Smooth muscle cell (in vitro differentiated cells): ENCODE results near the gene SYTL2. TPM values are rescaled to one million over a fixed set of nuclear protein-coding genes. Genes with fewer than 3 reads are reported as not detected.

Experiments
- DNase-seq: peaks from one replicate; lab custom pipeline; 2025; ENCODE audit not compliant: unreplicated experiment; lab: John Stamatoyannopoulos, UW
- H2AFZ ChIP-seq: fragments of 200-600 bp; sonication (generic); 2 replicates; pipeline ENCODE4 v1.6.0; 2016; ENCODE audit warnings: antibody characterized with exemption, low read depth, mild to moderate bottlenecking
- H3F3A ChIP-seq: fragments of 200-600 bp; sonication (generic); 2 replicates; pipeline ENCODE4 v1.6.0; 2017; ENCODE audit warnings: antibody characterized with exemption, low read depth
- H3K27ac ChIP-seq: fragments of 200-600 bp; sonication (generic); 2 replicates; pipeline ENCODE4 v1.5.1; 2016; ENCODE audit warnings: low read depth, mild to moderate bottlenecking
- H3K27me3 ChIP-seq: fragments of 200-600 bp; sonication (generic); 2 replicates; pipeline ENCODE4 v1.6.1; 2016; ENCODE audit warnings: low read depth, mild to moderate bottlenecking
- H3K36me3 ChIP-seq: fragments of 200-600 bp; sonication (generic); 2 replicates; pipeline ENCODE4 v1.5.1; 2016; ENCODE audit warnings: low read depth
- H3K4me1 ChIP-seq: fragments of 200-600 bp; sonication (generic); 2 replicates; pipeline ENCODE4 v1.5.1; 2016; ENCODE audit warnings: low read depth
- H3K4me2 ChIP-seq: fragments of 200-600 bp; sonication (generic); 2 replicates; pipeline ENCODE4 v1.6.0; 2016; ENCODE audit warnings: mild to moderate bottlenecking
- H3K4me3 ChIP-seq: fragments of 200-600 bp; sonication (generic); 2 replicates; pipeline ENCODE4 v1.5.1; 2016; ENCODE audit warnings: mild to moderate bottlenecking
- H3K79me2 ChIP-seq: fragments of 200-600 bp; sonication (generic); 2 replicates; pipeline ENCODE4 v1.6.0; 2016; ENCODE audit warnings: low read depth, mild to moderate bottlenecking
- H3K9ac ChIP-seq: fragments of 200-600 bp; sonication (generic); 2 replicates; pipeline ENCODE4 v1.6.0; 2016; ENCODE audit warnings: low read depth
- H3K9me3 ChIP-seq: fragments of 200-600 bp; sonication (generic); replicated peaks from 2 replicates; pipeline ENCODE4 v1.5.1; 2016; ENCODE audit warnings: low read depth
- H4K20me1 ChIP-seq: fragments of 200-600 bp; sonication (generic); 2 replicates; pipeline ENCODE4 v1.6.0; 2016; ENCODE audit warnings: low read depth
- CTCF ChIP-seq: fragments of 200-600 bp; sonication (generic); IDR thresholded peaks from 2 replicates; pipeline ENCODE4 v1.5.1; 2017; ENCODE audit warnings: borderline replicate concordance, mild to moderate bottlenecking, antibody characterized with exemption; ENCODE audit not compliant: insufficient read depth, poor library complexity, severe bottlenecking
- WGBS: methylation state at CpG from one replicate; pipeline ENCODE4 v1.1.7; 2016; ENCODE audit warnings: low lambda C conversion rate; 5-methylcytosine and 5-hydroxymethylcytosine counted together
- polyA plus RNA-seq: library from polyadenylated mRNA; unstranded; fragments of >200 nt; fragmentation: Nextera tagmentation; extraction: Ambion mirVana; gene quantifications from 2 replicates; pipeline ENCODE4 v1.2.1, GENCODE V29; 2016
- total RNA-seq: library from RNA; depleted of rRNA; stranded (reverse); fragments of >200 nt; gene quantifications from 2 replicates; pipeline ENCODE4 v1.2.3, GENCODE V29; 2014

The SYTL2 gene
- total and polyA plus RNA-seq, 2 experiments from 2014 or later, result 10.4 to 50.7 TPM

- Histone ChIP-seq H3K9me3 (no peaks in the 10 kb centered on the region), H3K27ac (no peak overlapping the region), H3K36me3 (no peaks in the 10 kb centered on the region), H3K4me1 (peaks cover 4% of the 10 kb centered on the region), H3K4me3 (no peak overlapping the region), H3K9ac (no peak overlapping the region), H4K20me1 (no peaks in the 10 kb centered on the region), H3K27me3 (no peaks in the 10 kb centered on the region), H2AFZ (no peak overlapping the region), H3F3A (peaks cover 3% of the 10 kb centered on the region), H3K4me2 (no peak overlapping the region), H3K79me2 (no peaks in the 10 kb centered on the region)
- no peak for DNase-seq
- 95% methylated on average over 2 of the region's 2 CpGs for WGBS
- TF ChIP-seq CTCF, result no peak
Observed at GRCh38 chr11:85848556-85848955, 37.6 kb upstream of the SYTL2 start.

GRCh38 chr11:85848006-85848405 is 37.1 kb upstream of the SYTL2 start:
- no peaks in the 10 kb centered on the region for H4K20me1 ChIP-seq
- H2AFZ ChIP-seq, result no peak overlapping the region
- H3K79me2 ChIP-seq, result no peaks in the 10 kb centered on the region
- 67% methylated on average over 3 of the region's 3 CpGs for WGBS
- H3K27me3 ChIP-seq, result no peaks in the 10 kb centered on the region
- no peak overlapping the region for H3K27ac ChIP-seq
- H3F3A ChIP-seq, result peaks cover 3% of the 10 kb centered on the region
- no peak for DNase-seq
- H3K4me3 ChIP-seq, result no peak overlapping the region
- H3K9me3 ChIP-seq, result no peaks in the 10 kb centered on the region
- no peak overlapping the region for H3K9ac ChIP-seq
- peaks cover 4% of the 10 kb centered on the region for H3K4me1 ChIP-seq
- no peak for TF ChIP-seq CTCF
- H3K4me2 ChIP-seq, result no peak overlapping the region
- no peaks in the 10 kb centered on the region for H3K36me3 ChIP-seq

- H3K27me3 ChIP-seq, result no peaks in the 10 kb centered on the region
- no peaks in the 10 kb centered on the region for H3K79me2 ChIP-seq
- no peak overlapping the region for H2AFZ ChIP-seq
- TF ChIP-seq CTCF, result no peak
- no peak overlapping the region for H3K9ac ChIP-seq
- H3F3A ChIP-seq, result peaks cover 3% of the 10 kb centered on the region
- no peaks in the 10 kb centered on the region for H3K9me3 ChIP-seq
- no peak overlapping the region for H3K4me3 ChIP-seq
- H3K27ac ChIP-seq, result no peak overlapping the region
- H3K36me3 ChIP-seq, result no peaks in the 10 kb centered on the region
- peaks cover 4% of the 10 kb centered on the region for H3K4me1 ChIP-seq
- no peaks in the 10 kb centered on the region for H4K20me1 ChIP-seq
- H3K4me2 ChIP-seq, result no peak overlapping the region
- DNase-seq, result no peak
Observed at GRCh38 chr11:85847436-85847835, 36.5 kb upstream of the SYTL2 start.

GRCh38 chr11:85845124-85845631 is 34.2 kb upstream of the SYTL2 start:
- H3K9ac ChIP-seq, result no peak overlapping the region
- WGBS, result 97% methylated on average over 1 of the region's 1 CpG
- no peak for DNase-seq
- H3K36me3 ChIP-seq, result no peaks in the 10 kb centered on the region
- peaks cover 4% of the 10 kb centered on the region for H3K4me1 ChIP-seq
- no peak overlapping the region for H3K4me2 ChIP-seq
- no peak for TF ChIP-seq CTCF
- H3K79me2 ChIP-seq, result no peaks in the 10 kb centered on the region
- H3K27me3 ChIP-seq, result no peaks in the 10 kb centered on the region
- no peak overlapping the region for H2AFZ ChIP-seq
- H3K4me3 ChIP-seq, result no peak overlapping the region
- H3K9me3 ChIP-seq, result no peaks in the 10 kb centered on the region
- H4K20me1 ChIP-seq, result no peaks in the 10 kb centered on the region
- H3F3A ChIP-seq, result peaks cover 3% of the 10 kb centered on the region
- H3K27ac ChIP-seq, result peak overlapping the region; percentile 67
